HUES6 (cell line): ENCODE data around the gene TMEM185B.
"Not testable (repeated sequence)": the region's sequence is repeated elsewhere in the genome, so short reads cannot be mapped to it uniquely, and the experiment has no call there.

ENCODE experiments used
- H3K27ac ChIP-seq: 2 replicates; pipeline ENCODE4 v1.7.0; 2013; ENCODE audit warnings: low read depth, mild to moderate bottlenecking, low read length, inconsistent platforms
- H3K27me3 ChIP-seq: 2 replicates; pipeline ENCODE4 v1.6.1; 2013; ENCODE audit warnings: low read length; ENCODE audit not compliant: control insufficient read depth, insufficient read depth
- H3K36me3 ChIP-seq: 2 replicates; pipeline ENCODE4 v1.6.1; 2013; ENCODE audit warnings: low read length; ENCODE audit not compliant: control insufficient read depth, insufficient read depth
- H3K4me1 ChIP-seq: 2 replicates; pipeline ENCODE4 v1.6.1; 2013; ENCODE audit warnings: low read length; ENCODE audit not compliant: control insufficient read depth, insufficient read depth
- H3K4me3 ChIP-seq: 2 replicates; pipeline ENCODE4 v1.5.1; 2013; ENCODE audit warnings: low read depth, low read length
- H3K9ac ChIP-seq: one replicate; pipeline ENCODE4 v1.6.1; 2013; ENCODE audit warnings: mild to moderate bottlenecking, low read length
- H3K9me3 ChIP-seq: 2 replicates; pipeline ENCODE4 v1.6.1; 2013; ENCODE audit warnings: low read depth, low read length; ENCODE audit not compliant: control insufficient read depth, insufficient read depth

TMEM185B gene

GRCh38 chr2:120259939-120260338, 36.7 kb upstream of the TMEM185B start:
- H3K27ac ChIP-seq, H3K9ac ChIP-seq, H3K36me3 ChIP-seq, H3K4me3 ChIP-seq, H3K27me3 ChIP-seq, H3K4me1 ChIP-seq: not testable (repeated sequence)
- H3K9me3 ChIP-seq = peaks cover 13% of the 10 kb centered on the region

GRCh38 chr2:120258196-120258595, 35.0 kb upstream of the TMEM185B start:
- H3K4me1 ChIP-seq = peaks cover 5% of the 10 kb centered on the region
- no peak overlapping the region for H3K9ac ChIP-seq
- no peak overlapping the region for H3K27ac ChIP-seq
- H3K4me3 ChIP-seq = no peak overlapping the region
- peaks cover 20% of the 10 kb centered on the region for H3K27me3 ChIP-seq
- peaks cover 13% of the 10 kb centered on the region for H3K9me3 ChIP-seq
- H3K36me3 ChIP-seq = no peaks in the 10 kb centered on the region

DNA sequence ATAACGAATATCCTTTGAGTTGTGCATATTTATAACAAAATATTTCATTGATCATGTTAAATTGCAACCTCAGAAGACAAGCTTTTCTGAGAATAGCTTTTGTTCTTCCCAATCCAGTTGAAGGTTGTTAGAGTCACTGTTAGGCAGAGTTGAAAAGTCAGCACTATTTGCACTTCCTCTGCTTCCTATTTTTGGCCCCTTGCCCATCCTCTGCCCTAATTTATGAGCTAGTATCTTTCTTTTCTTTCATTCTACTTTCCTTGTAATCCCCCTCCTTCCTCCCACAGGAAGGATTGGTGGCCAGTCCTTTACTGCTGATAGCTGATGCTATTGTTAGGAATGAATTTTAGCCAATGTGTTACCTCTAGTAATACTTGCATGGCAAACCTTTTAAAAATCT, 34.3 kb upstream of the TMEM185B start:
- H3K36me3 ChIP-seq = no peaks in the 10 kb centered on the region
- H3K4me3 ChIP-seq = no peak overlapping the region
- peaks cover 20% of the 10 kb centered on the region for H3K27me3 ChIP-seq
- no peak overlapping the region for H3K27ac ChIP-seq
- H3K9me3 ChIP-seq = peaks cover 13% of the 10 kb centered on the region
- peaks cover 5% of the 10 kb centered on the region for H3K4me1 ChIP-seq
- H3K9ac ChIP-seq = no peak overlapping the region

GRCh38 chr2:120256651-120257000, 33.4 kb upstream of the TMEM185B start:
- H3K27ac ChIP-seq = no peak overlapping the region
- peaks cover 13% of the 10 kb centered on the region for H3K9me3 ChIP-seq
- peaks cover 9% of the 10 kb centered on the region for H3K4me1 ChIP-seq
- H3K4me3 ChIP-seq = no peak overlapping the region
- H3K36me3 ChIP-seq = no peaks in the 10 kb centered on the region
- no peak overlapping the region for H3K9ac ChIP-seq
- peaks cover 25% of the 10 kb centered on the region for H3K27me3 ChIP-seq

DNA sequence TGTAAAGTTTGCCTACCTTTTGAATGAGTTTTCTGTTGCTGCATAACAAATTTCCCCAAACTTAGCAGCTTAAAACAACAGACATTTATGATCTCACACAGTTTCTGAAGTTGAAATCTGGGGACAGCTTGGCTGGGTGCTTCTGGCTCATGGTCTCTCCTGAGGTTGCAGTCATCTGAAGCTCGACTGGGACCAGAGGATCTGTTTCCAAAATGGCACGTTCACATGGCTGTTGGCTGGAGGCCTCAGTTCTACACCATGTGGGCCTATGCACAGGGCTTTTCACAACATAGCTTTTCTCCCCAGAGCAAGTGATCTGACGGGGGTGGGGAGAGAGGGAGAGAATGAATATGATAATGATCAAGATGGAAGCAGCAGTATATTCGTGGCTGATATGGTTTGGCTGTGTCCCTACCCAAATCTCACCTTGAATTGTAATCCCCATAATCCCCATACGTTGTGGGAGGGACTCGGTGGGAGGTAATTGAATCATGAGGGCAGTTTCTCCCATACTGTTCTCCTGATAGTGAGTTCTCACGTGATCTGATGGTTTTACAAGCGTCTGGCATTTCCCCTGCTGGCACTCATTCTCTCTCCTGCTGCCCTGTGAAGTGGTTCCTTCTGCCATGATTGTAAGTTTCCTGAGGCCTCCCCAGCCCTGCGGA, 32.9 kb upstream of the TMEM185B start:
- no peak overlapping the region for H3K27ac ChIP-seq
- H3K9ac ChIP-seq = no peak overlapping the region
- H3K4me3 ChIP-seq = no peak overlapping the region
- no peaks in the 10 kb centered on the region for H3K36me3 ChIP-seq
- peaks cover 9% of the 10 kb centered on the region for H3K4me1 ChIP-seq
- peaks cover 11% of the 10 kb centered on the region for H3K9me3 ChIP-seq
- peaks cover 30% of the 10 kb centered on the region for H3K27me3 ChIP-seq

DNA sequence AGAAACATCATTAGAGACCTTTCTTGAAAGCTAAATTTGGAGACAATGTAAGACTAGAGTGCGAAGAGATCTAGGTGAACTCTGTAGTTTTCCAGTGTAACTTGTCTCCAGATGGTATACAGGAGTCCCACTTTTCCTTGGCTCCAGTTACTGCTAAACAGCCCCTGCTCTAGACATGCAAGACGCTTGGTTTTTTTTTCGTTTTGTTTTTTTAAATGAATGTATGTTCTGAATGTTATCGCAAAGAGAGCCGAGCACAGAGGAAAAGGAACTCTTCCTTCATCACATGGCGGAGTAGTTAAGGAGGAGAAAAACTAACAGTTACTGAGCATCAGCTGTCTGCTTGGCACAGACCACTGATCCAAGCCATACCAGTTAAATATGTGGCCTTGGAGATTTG, 31.9 kb upstream of the TMEM185B start:
- H3K4me1 ChIP-seq = peaks cover 9% of the 10 kb centered on the region

DNA sequence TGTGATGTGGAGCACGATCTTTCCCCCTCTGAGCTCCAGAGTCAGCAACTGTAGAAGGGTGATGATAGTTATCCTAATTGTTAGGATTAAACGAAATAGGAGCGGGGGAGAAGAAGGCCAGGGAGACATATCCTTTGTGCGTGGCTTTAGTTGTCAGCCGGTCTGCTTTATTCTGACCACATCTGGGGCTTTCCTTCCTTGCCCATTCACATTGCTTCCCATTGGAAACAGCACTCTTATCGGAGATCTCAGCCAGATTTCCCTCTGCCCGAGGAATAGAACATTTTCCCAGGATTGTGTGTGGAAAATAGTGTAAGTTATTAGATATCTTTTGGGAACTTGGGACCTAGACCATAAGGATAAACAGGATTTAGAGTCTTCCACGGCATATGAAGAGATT, 31.0 kb upstream of the TMEM185B start:
- Histone ChIP-seq H3K4me1 (peaks cover 9% of the 10 kb centered on the region), H3K27ac (no peak overlapping the region), H3K4me3 (peak overlapping the region; percentile 91), H3K9ac (no peak overlapping the region), H3K36me3 (no peaks in the 10 kb centered on the region), H3K27me3 (peaks cover 49% of the 10 kb centered on the region), H3K9me3 (no peaks in the 10 kb centered on the region)

More for the DNA sequence above, 31.9 kb upstream of the TMEM185B start:
- no peak overlapping the region for H3K4me3 ChIP-seq
- H3K36me3 ChIP-seq = no peaks in the 10 kb centered on the region
- no peak overlapping the region for H3K9ac ChIP-seq
- peaks cover 41% of the 10 kb centered on the region for H3K27me3 ChIP-seq
- no peak overlapping the region for H3K27ac ChIP-seq
- peaks cover under 1% of the 10 kb centered on the region; the same call in 1 of the 2 replicates for H3K9me3 ChIP-seq

DNA sequence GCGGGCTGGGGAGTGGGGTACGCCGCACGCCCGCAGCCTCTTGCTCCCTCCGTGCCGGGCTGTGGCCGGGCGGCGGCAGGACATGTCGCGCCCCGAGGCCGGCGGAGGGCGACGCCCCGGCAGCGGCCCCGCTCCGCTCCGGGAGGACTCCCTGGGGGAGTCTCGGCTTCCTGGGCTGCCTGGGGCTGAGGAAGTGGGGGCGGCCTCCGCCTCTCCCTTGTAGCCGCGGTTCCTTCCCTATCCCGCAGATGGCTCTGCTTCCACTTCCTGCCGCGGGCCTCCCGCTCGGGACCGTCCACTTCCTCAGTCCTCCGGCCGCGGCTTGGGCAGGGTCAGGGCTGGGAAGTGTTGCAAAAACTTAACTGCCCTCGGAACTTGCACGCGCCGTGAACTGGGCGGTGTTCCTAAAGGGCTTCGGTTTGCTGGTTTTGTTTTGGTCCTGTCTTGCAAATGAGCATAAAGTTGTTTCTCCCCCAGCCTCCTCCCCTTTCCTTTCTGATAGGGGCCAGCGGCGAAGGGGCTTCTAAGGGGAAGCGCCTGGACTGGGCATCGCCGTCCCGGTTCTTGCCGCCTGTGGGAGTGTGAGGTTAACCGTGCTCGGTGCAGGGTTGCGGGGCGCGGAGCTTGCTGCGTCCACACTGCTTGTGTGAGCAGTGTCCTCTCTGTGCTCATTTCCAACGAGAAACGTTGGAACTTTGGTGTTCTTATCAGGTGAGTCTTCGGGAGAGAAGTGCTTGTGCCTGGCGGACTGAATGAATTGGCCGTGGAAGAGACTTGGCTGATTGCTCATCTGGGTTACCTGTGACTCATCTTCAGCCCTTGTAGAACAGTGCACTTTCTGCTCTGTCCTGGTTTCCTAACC, 30.1 kb upstream of the TMEM185B start:
- H3K4me3 ChIP-seq = peak overlapping the region; percentile 91
- H3K9ac ChIP-seq = peak overlapping the region; percentile 61
- H3K27ac ChIP-seq = no peak overlapping the region; the same call in 1 of the 2 replicates
- peaks cover 9% of the 10 kb centered on the region for H3K4me1 ChIP-seq
- no peaks in the 10 kb centered on the region for H3K36me3 ChIP-seq
- no peaks in the 10 kb centered on the region for H3K9me3 ChIP-seq
- peaks cover 49% of the 10 kb centered on the region for H3K27me3 ChIP-seq

GRCh38 chr2:120252225-120253020, 29.2 kb upstream of the TMEM185B start, which contains the start of gene RALB:
TSS of gene RALB (plus strand) at chr2:120252852. CDS start at chr2:120278665, 25,813 bp downstream.
- Histone ChIP-seq H3K4me3 (peak within 1 kb of the TSS; percentile 91), H3K4me1 (peaks cover 13% of the 10 kb centered on the region), H3K27ac (no peak within 1 kb of the TSS; the same call in 1 of the 2 replicates)

GRCh38 chr2:120251880-120252224, 28.7 kb upstream of the TMEM185B start:
- H3K9ac ChIP-seq = peak overlapping the region; percentile 0

More at GRCh38 chr2:120252225-120253020, 29.2 kb upstream of the TMEM185B start, which contains the start of gene RALB:
- H3K27me3 ChIP-seq = peaks cover 49% of the 10 kb centered on the region
- peak within 1 kb of the TSS; percentile 61 for H3K9ac ChIP-seq
- no peaks in the 10 kb centered on the region for H3K9me3 ChIP-seq
- H3K36me3 ChIP-seq = no peaks in the 10 kb centered on the region

More at GRCh38 chr2:120251880-120252224, 28.7 kb upstream of the TMEM185B start:
- Histone ChIP-seq H3K27ac (no peak overlapping the region), H3K4me1 (peaks cover 17% of the 10 kb centered on the region), H3K36me3 (no peaks in the 10 kb centered on the region), H3K4me3 (peak overlapping the region; percentile 91), H3K27me3 (peaks cover 49% of the 10 kb centered on the region), H3K9me3 (no peaks in the 10 kb centered on the region)
